ENCODE data around the gene PRR11.
A peak's percentile ranks its signal among the peaks of the same experiment; 100 is the strongest.
"Not testable (repeated sequence)": the region's sequence is repeated elsewhere in the genome, so short reads cannot be mapped to it uniquely, and the experiment has no call there.

PRR11 gene

GRCh38 chr17:59152925-59153324 lies 2.6 kb upstream of the PRR11 start:
- DNase-seq, result no peak

- DNase-seq, result peak; percentile 34
Observed at GRCh38 chr17:59154292-59154720, 1.2 kb upstream of the PRR11 start.

- DNase-seq, result no peak
Observed at GRCh38 chr17:59154721-59155438, 666 bp upstream of the PRR11 start, which contains the start of gene SKA2. Gene SKA2 (minus strand): TSS chr17:59155186. CDS start chr17:59155163, 23 bp downstream.

GRCh38 chr17:59160157-59161025 lies 4.8 kb downstream of the PRR11 start:
- DNase-seq, result peak; percentile 45

GRCh38 chr17:59161477-59161876 lies 5.9 kb downstream of the PRR11 start:
- DNase-seq, result no peak

- peak; percentile 69 for DNase-seq
Observed at GRCh38 chr17:59165933-59166342, 10.4 kb downstream of the PRR11 start.

GRCh38 chr17:59167571-59168001 lies 12.0 kb downstream of the PRR11 start:
- DNase-seq, result peak; percentile 19

- DNase-seq, result no peak
Observed at GRCh38 chr17:59172436-59173004, 17.0 kb downstream of the PRR11 start.

GRCh38 chr17:59174671-59175070 lies 19.1 kb downstream of the PRR11 start:
- DNase-seq, result no peak

GRCh38 chr17:59175076-59175475 lies 19.5 kb downstream of the PRR11 start:
- DNase-seq, result no peak

GRCh38 chr17:59178266-59178985 lies 22.9 kb downstream of the PRR11 start:
- DNase-seq, result no peak

- not testable (repeated sequence) for DNase-seq
Observed at GRCh38 chr17:59179601-59180000, 24.1 kb downstream of the PRR11 start.

GRCh38 chr17:59180626-59181025 lies 25.1 kb downstream of the PRR11 start:
- DNase-seq, result no peak

GRCh38 chr17:59181481-59181880 lies 25.9 kb downstream of the PRR11 start:
- no peak for DNase-seq

- no peak for DNase-seq
Observed at GRCh38 chr17:59185997-59186396, 30.5 kb downstream of the PRR11 start.

- no peak for DNase-seq
Observed at GRCh38 chr17:59186850-59187249, 31.3 kb downstream of the PRR11 start.

GRCh38 chr17:59190806-59191205 lies 35.3 kb downstream of the PRR11 start:
- DNase-seq, result no peak

GRCh38 chr17:59193336-59193862 lies 37.9 kb downstream of the PRR11 start:
- no peak for DNase-seq

GRCh38 chr17:59199398-59199797 lies 43.9 kb downstream of the PRR11 start:
- no peak for DNase-seq

GRCh38 chr17:59202320-59202719 lies 46.8 kb downstream of the PRR11 start:
- no peak for DNase-seq

- DNase-seq, result no peak
Observed at GRCh38 chr17:59219370-59219769, 63.8 kb downstream of the PRR11 start.

- DNase-seq, result no peak
Observed at GRCh38 chr17:59219992-59220327, 64.4 kb downstream of the PRR11 start.

Data from CD4-positive, alpha-beta T cell treated with Interleukin-10 for 1 hour (primary cell).